ENCODE data around the gene THYN1.

DNA sequence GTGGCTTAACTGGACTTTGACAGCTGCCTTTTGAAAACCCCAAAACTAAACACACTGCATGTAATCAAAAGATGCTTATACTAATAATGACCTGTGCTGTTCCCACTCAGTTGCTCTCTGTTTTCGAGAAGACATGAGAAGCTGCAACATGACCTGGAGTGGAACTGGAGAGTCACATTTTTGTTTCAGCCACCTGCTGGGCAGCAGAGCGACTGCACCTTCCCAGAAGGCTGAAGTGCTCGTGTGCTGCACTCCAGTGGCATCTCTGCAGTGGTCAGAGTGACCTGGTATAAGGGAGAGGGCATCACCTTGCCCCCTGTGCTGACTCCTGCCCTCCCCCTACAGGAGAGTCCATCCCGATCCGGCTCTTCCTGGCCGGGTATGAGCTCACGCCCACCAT lies 8.6 kb downstream of the THYN1 start:
- TF ChIP-seq, protein P1, sequence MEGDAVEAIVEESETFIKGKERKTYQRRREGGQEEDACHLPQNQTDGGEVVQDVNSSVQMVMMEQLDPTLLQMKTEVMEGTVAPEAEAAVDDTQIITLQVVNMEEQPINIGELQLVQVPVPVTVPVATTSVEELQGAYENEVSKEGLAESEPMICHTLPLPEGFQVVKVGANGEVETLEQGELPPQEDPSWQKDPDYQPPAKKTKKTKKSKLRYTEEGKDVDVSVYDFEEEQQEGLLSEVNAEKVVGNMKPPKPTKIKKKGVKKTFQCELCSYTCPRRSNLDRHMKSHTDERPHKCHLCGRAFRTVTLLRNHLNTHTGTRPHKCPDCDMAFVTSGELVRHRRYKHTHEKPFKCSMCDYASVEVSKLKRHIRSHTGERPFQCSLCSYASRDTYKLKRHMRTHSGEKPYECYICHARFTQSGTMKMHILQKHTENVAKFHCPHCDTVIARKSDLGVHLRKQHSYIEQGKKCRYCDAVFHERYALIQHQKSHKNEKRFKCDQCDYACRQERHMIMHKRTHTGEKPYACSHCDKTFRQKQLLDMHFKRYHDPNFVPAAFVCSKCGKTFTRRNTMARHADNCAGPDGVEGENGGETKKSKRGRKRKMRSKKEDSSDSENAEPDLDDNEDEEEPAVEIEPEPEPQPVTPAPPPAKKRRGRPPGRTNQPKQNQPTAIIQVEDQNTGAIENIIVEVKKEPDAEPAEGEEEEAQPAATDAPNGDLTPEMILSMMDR (IDR thresholded peaks at IDR 0.05) = no peak
- no peak for TF ChIP-seq POLR2A (IDR thresholded peaks at IDR 0.05)
- TF ChIP-seq EP300 (IDR thresholded peaks at IDR 0.05) = no peak

All from ovary (tissue), 3 donors.